BLaER1 treated with 17β-estradiol and CSF1 and Interleukin-3, amounts not matched to agents 10 nM and 100 nM (cell line): ENCODE measurements around the gene MDH1B.

Experiments
- H3K27ac ChIP-seq, 11 experiments: shearing (Covaris generic); formaldehyde crosslinking; 2 replicates each; pipeline ENCODE4 v1.8.1; 2022
- H3K27me3 ChIP-seq, 11 experiments: shearing (Covaris generic); formaldehyde crosslinking; 2 replicates each; pipeline ENCODE4 v1.8.1; 2022
- H3K36me3 ChIP-seq, 11 experiments: shearing (Covaris generic); formaldehyde crosslinking; 2 replicates each; pipeline ENCODE4 v1.8.1; 2022
- H3K4me1 ChIP-seq, 10 experiments: shearing (Covaris generic); formaldehyde crosslinking; 2 replicates each; pipeline ENCODE4 v1.8.1; 2022
- H3K4me2 ChIP-seq, 11 experiments: shearing (Covaris generic); formaldehyde crosslinking; 2 replicates each; pipeline ENCODE4 v1.8.1; 2022
- H3K4me3 ChIP-seq, 10 experiments: shearing (Covaris generic); formaldehyde crosslinking; 2 replicates each; pipeline ENCODE4 v1.8.1; 2022
- H3K9ac ChIP-seq, 11 experiments: shearing (Covaris generic); formaldehyde crosslinking; 2 replicates each; pipeline ENCODE4 v1.8.1; 2022
- H3K9me3 ChIP-seq, 11 experiments: shearing (Covaris generic); formaldehyde crosslinking; replicated peaks in 1 of 11; 2 replicates each; pipeline ENCODE4 v1.8.1; 2022
- H4K20me1 ChIP-seq, 11 experiments: shearing (Covaris generic); formaldehyde crosslinking; 2 replicates each; pipeline ENCODE4 v1.8.1; 2022
- Cebpa-rat ChIP-seq, 11 experiments: shearing (Covaris generic); IDR thresholded peaks; 2 replicates each; pipeline ENCODE4 v1.8.1; 2022

Gene MDH1B

DNA sequence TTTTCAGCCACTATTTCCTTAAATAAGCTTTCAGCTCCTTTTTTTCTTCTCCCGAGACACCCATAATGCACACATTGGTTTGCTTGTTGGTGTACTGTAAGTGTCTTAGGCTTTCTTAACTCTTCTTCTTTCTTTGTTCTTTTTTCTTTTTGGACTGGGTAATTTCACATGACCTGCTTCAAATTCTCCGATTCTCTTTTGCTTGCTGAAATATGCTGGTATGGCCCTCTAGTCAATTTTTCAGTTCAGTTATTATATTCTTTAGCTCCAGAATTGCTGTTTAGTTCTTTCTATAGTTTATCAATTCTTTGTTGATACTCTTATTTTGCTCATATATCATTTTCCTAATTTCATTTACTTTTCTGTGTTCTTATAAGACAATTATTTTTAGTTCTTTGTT lies 15.5 kb upstream of the MDH1B start:
- H3K36me3 ChIP-seq, result peaks cover 92 to 100% (median 99%) of the 10 kb centered on the region in 11 experiments

GRCh38 chr2:206776432-206776831 lies 11.3 kb upstream of the MDH1B start:
- Histone ChIP-seq H3K9me3 (peaks cover 34 to 60% (median 53%) of the 10 kb centered on the region in 11 experiments), H4K20me1 (peaks cover 0 to 15% (median 0%) of the 10 kb centered on the region in 11 experiments; a peak in 5 of 22 replicates), H3K36me3 (peaks cover 92 to 100% (median 99%) of the 10 kb centered on the region in 11 experiments), H3K27me3 (no peaks in the 10 kb centered on the region), H3K9ac (no peak overlapping the region), H3K27ac (no peak overlapping the region), H3K4me2 (no peak overlapping the region), H3K4me1 (no peaks in the 10 kb centered on the region), H3K4me3 (peak overlapping the region in 1 of 10 experiments; percentile 25; a peak in 2 of 20 replicates)
- no peak for TF ChIP-seq Cebpa-rat (IDR thresholded peaks at IDR 0.05)

More for the DNA sequence above, 15.5 kb upstream of the MDH1B start:
- no peak for TF ChIP-seq Cebpa-rat (IDR thresholded peaks at IDR 0.05)
- peaks cover 0 to 30% (median 14%) of the 10 kb centered on the region in 11 experiments; a peak in 16 of 22 replicates for H4K20me1 ChIP-seq
- peaks cover 29 to 50% (median 43%) of the 10 kb centered on the region in 11 experiments for H3K9me3 ChIP-seq
- H3K27me3 ChIP-seq, result no peaks in the 10 kb centered on the region
- H3K4me1 ChIP-seq, result peaks cover 0 to 7% (median 0%) of the 10 kb centered on the region in 10 experiments; a peak in 2 of 20 replicates
- H3K27ac ChIP-seq, result no peak overlapping the region
- H3K4me2 ChIP-seq, result no peak overlapping the region
- no peak overlapping the region for H3K4me3 ChIP-seq
- H3K9ac ChIP-seq, result no peak overlapping the region

- H3K4me2 ChIP-seq, result no peak overlapping the region
- H3K27me3 ChIP-seq, result no peaks in the 10 kb centered on the region
- peaks cover 23 to 47% (median 40%) of the 10 kb centered on the region in 11 experiments for H3K9me3 ChIP-seq
- peaks cover 88 to 100% (median 99%) of the 10 kb centered on the region in 11 experiments for H3K36me3 ChIP-seq
- H3K9ac ChIP-seq, result no peak overlapping the region
- no peak overlapping the region for H3K4me3 ChIP-seq
- H3K4me1 ChIP-seq, result no peaks in the 10 kb centered on the region
- H4K20me1 ChIP-seq, result peaks cover 0 to 20% (median 0%) of the 10 kb centered on the region in 11 experiments; a peak in 4 of 22 replicates
- TF ChIP-seq Cebpa-rat (IDR thresholded peaks at IDR 0.05), result no peak
- H3K27ac ChIP-seq, result no peak overlapping the region
Observed at GRCh38 chr2:206774871-206775270, 9.7 kb upstream of the MDH1B start.

DNA sequence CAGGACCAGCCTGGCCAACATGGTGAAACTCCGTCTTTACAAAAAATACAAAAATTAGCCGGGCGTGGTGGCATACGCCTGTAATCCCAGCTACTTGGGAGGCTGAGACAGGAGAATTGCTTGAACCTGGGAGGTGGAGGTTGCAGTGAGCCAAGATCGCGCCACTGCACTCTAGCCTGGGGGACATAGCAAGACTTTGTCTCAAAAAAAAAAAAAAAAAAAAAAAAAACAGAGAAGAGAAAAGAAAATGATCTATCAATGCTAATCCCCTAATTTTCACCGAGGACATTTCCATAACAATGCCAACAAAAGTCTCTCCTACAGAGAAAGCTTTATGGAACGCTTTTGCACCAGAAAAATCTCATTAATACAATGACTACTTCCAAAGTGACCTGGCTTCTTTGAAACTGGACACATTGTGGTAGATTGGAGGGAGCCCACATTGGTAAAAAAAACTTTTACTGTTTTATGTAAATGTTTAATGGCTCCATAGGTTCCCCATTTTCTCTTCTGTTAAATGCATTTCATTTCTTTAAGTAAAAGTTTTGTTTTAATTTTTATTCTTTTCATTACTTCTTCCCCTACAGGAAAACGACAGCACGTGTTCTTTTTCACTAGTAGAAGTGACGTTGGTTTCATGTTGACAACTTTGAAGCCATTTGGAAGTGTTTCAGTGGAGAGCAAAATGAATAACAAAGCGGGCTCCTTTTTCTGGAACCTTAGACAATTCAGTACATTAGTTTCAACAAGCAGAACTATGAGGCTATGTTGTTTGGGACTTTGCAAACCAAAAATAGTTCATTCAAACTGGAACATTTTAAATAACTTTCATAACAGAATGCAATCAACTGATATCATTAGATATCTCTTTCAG lies 1.2 kb upstream of the MDH1B start:
- Histone ChIP-seq H3K27ac (peak overlapping the region; percentile 84 to 94 (median 90)), H3K9me3 (no peaks in the 10 kb centered on the region), H3K4me1 (peaks cover 17 to 42% (median 33%) of the 10 kb centered on the region in 10 experiments), H3K9ac (peak overlapping the region; percentile 81 to 94 (median 91)), H3K4me2 (peak overlapping the region; percentile 74 to 89 (median 83)), H4K20me1 (peaks cover 0 to 24% (median 6%) of the 10 kb centered on the region in 11 experiments; a peak in 6 of 22 replicates), H3K4me3 (peak overlapping the region; percentile 68 to 94 (median 80)), H3K27me3 (no peaks in the 10 kb centered on the region), H3K36me3 (peaks cover 31 to 49% (median 44%) of the 10 kb centered on the region in 11 experiments)
- no peak for TF ChIP-seq Cebpa-rat (IDR thresholded peaks at IDR 0.05)

- Histone ChIP-seq H3K4me3 (peak overlapping the region; percentile 68 to 94 (median 80)), H3K4me2 (peak overlapping the region; percentile 74 to 89 (median 83)), H3K27ac (peak overlapping the region in 10 of 11 experiments; percentile 84 to 94 (median 91); a peak in 20 of 22 replicates), H3K4me1 (peaks cover 17 to 42% (median 33%) of the 10 kb centered on the region in 10 experiments), H3K27me3 (no peaks in the 10 kb centered on the region), H3K9me3 (no peaks in the 10 kb centered on the region), H3K9ac (peak overlapping the region; percentile 81 to 94 (median 91)), H3K36me3 (peaks cover 23 to 34% (median 29%) of the 10 kb centered on the region in 11 experiments; a peak in 20 of 22 replicates), H4K20me1 (peaks cover 0 to 17% (median 5%) of the 10 kb centered on the region in 11 experiments; a peak in 6 of 22 replicates)
- no peak for TF ChIP-seq Cebpa-rat (IDR thresholded peaks at IDR 0.05)
Observed at GRCh38 chr2:206764673-206765241, 371 bp downstream of the MDH1B start.

DNA sequence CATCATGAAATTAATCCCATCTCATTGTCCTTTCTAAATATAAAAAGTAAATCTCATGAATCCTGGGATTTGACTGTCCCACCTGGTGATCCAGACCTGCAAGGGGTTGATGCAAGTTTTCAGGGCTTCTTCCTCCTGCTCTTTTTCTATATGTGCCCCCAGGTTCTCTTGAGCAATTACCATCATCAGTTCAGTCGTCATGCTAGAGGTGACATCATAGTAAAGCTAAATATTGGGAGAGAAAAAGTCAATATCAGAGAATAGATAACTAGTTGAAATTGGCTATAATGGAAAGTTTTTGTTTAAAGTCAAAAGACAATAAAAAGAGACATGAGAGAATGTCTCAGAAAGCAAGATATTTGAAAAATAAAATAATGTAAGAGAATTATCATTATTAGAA lies 8.3 kb downstream of the MDH1B start:
- Histone ChIP-seq H3K9me3 (no peaks in the 10 kb centered on the region), H3K27me3 (no peaks in the 10 kb centered on the region)
- no peak for TF ChIP-seq Cebpa-rat (IDR thresholded peaks at IDR 0.05)

DNA sequence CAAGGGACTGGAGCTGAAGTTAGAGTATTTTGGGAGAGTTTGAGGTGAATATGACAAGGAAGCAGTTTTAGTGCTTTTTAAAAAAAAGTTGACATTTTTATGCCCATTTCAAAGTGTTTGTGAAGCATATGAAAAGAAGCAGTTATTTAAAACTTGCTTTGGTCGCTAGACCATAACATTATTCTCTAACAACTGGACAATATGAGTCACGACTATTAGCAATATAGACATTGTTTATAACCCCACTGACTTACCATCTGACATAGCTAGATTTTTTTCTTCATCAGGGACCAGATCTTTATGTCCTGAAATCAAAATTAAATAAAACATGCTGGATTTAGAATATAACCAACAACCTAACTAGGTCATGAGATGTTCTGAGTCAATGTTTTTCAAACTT lies 24.3 kb downstream of the MDH1B start:
- no peak for TF ChIP-seq Cebpa-rat (IDR thresholded peaks at IDR 0.05)
- no peak overlapping the region for H3K4me2 ChIP-seq
- H3K9me3 ChIP-seq, result no peaks in the 10 kb centered on the region
- H3K36me3 ChIP-seq, result no peaks in the 10 kb centered on the region
- H3K9ac ChIP-seq, result no peak overlapping the region
- H4K20me1 ChIP-seq, result no peaks in the 10 kb centered on the region
- no peak overlapping the region for H3K4me3 ChIP-seq
- H3K4me1 ChIP-seq, result peaks cover 0 to 7% (median 3%) of the 10 kb centered on the region in 10 experiments; a peak in 5 of 20 replicates
- H3K27me3 ChIP-seq, result no peaks in the 10 kb centered on the region
- no peak overlapping the region for H3K27ac ChIP-seq

More for the DNA sequence above, 8.3 kb downstream of the MDH1B start:
- H3K4me3 ChIP-seq, result no peak overlapping the region
- no peak overlapping the region for H3K9ac ChIP-seq
- no peak overlapping the region for H3K27ac ChIP-seq
- H3K36me3 ChIP-seq, result no peaks in the 10 kb centered on the region
- no peaks in the 10 kb centered on the region for H3K4me1 ChIP-seq
- no peak overlapping the region for H3K4me2 ChIP-seq
- no peaks in the 10 kb centered on the region for H4K20me1 ChIP-seq

DNA sequence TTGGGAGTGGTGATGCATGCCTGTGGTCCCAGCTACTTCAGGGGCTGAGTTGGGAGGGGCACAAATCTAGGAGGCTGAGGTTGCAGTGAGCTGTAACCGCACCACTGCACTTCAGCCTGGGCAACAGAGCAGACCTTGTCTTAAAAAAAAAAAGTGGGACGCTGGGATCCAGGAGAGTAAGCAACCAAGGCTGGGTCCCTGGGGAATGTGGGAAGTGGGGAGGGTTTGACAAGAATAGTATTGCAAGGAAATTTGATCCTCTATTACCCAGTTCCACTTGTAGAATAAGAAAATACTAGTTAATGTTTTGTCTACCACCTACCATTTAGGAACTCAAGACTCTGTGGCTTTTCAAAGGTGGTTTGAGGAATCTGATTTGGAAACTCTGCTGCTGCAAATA lies 25.9 kb downstream of the MDH1B start:
- no peak overlapping the region for H3K27ac ChIP-seq
- no peak for TF ChIP-seq Cebpa-rat (IDR thresholded peaks at IDR 0.05)
- peak overlapping the region in 2 of 11 experiments; percentile 19 to 28; a peak in 4 of 22 replicates for H3K4me2 ChIP-seq
- H3K9ac ChIP-seq, result no peak overlapping the region
- peaks cover 0 to 7% (median 3%) of the 10 kb centered on the region in 10 experiments; a peak in 5 of 20 replicates for H3K4me1 ChIP-seq
- no peaks in the 10 kb centered on the region for H3K9me3 ChIP-seq
- H3K27me3 ChIP-seq, result no peaks in the 10 kb centered on the region
- no peak overlapping the region for H3K4me3 ChIP-seq
- no peaks in the 10 kb centered on the region for H4K20me1 ChIP-seq
- H3K36me3 ChIP-seq, result no peaks in the 10 kb centered on the region

GRCh38 chr2:206736935-206737334 lies 28.2 kb downstream of the MDH1B start:
- H3K9me3 ChIP-seq, result no peaks in the 10 kb centered on the region
- no peak for TF ChIP-seq Cebpa-rat (IDR thresholded peaks at IDR 0.05)
- H3K27me3 ChIP-seq, result no peaks in the 10 kb centered on the region
- no peak overlapping the region for H3K27ac ChIP-seq
- H3K4me1 ChIP-seq, result peaks cover 0 to 7% (median 3%) of the 10 kb centered on the region in 10 experiments; a peak in 5 of 20 replicates
- H3K9ac ChIP-seq, result no peak overlapping the region
- H3K36me3 ChIP-seq, result no peaks in the 10 kb centered on the region
- H3K4me3 ChIP-seq, result no peak overlapping the region
- no peaks in the 10 kb centered on the region for H4K20me1 ChIP-seq
- H3K4me2 ChIP-seq, result no peak overlapping the region
